Right lobe of liver (tissue), 4 donors: ENCODE data around the gene PNKP.

ENCODE experiments used
- POLR2A ChIP-seq: fragments of 450-650 bp; IDR thresholded peaks from one replicate; pipeline ENCODE4 v1.6.1; 2017; ENCODE audit warnings: antibody characterized with exemption, mild to moderate bottlenecking
- TF ChIP-seq, protein P1 (sequence below), 4 donors: fragments of 200-600 bp in 3 of 4; fragments of 450-650 bp in 1 of 4; IDR thresholded peaks; one replicate each; pipeline versions ENCODE4 v1.5.1 to v1.8.0; 2016 to 2022; ENCODE audit warnings: antibody characterized with exemption in 4 of 4, mild to moderate bottlenecking in 2 of 4
- donor health status: DM: no; HTN: no; CAD: no.
- donor health status: DM: no; HTN: no; CAD: no.
- donor health status: DM: no; HTN: yes; CAD: no.

DNA sequence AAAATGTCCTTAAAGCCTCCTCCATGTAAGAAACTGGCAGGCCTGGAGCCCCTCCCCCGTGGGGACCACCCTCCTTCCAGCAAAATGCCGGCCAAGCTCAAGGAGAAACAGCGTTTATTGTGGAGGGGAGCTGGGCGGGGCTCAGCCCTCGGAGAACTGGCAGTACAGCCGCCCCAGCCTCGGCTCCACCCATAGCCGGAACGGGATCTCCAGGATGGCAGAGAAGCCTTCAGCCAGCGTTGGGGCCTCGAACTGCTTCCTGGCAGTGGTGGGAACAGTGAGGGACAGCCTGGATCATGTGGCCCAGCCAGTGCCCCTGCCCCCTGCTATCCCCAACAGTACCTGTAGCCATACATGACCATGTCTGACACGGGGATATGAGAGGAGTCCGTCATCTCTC, 6.3 kb downstream of the PNKP start:
- no peak for TF ChIP-seq POLR2A
- TF ChIP-seq, protein P1, sequence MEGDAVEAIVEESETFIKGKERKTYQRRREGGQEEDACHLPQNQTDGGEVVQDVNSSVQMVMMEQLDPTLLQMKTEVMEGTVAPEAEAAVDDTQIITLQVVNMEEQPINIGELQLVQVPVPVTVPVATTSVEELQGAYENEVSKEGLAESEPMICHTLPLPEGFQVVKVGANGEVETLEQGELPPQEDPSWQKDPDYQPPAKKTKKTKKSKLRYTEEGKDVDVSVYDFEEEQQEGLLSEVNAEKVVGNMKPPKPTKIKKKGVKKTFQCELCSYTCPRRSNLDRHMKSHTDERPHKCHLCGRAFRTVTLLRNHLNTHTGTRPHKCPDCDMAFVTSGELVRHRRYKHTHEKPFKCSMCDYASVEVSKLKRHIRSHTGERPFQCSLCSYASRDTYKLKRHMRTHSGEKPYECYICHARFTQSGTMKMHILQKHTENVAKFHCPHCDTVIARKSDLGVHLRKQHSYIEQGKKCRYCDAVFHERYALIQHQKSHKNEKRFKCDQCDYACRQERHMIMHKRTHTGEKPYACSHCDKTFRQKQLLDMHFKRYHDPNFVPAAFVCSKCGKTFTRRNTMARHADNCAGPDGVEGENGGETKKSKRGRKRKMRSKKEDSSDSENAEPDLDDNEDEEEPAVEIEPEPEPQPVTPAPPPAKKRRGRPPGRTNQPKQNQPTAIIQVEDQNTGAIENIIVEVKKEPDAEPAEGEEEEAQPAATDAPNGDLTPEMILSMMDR (IDR thresholded peaks at IDR 0.05) = no peak
